SK-MEL-5 (cell line): ENCODE results near the gene MAIP1. TPM values are rescaled to one million over a fixed set of nuclear protein-coding genes. Genes with fewer than 3 reads are reported as not detected.

ENCODE experiments used
- DNase-seq: peaks from one replicate; pipeline ENCODE4 v3.0.0-alpha.2; 2016; ENCODE audit warnings: low read depth, low spot score
- in situ Hi-C: cut with HindIII; loops from 2 replicates; pipeline ENCODE4 v1.10.0; 2016; ENCODE audit warnings: low sequenced_read_pairs, high pct_unique_total_duplicates, low pct_unique_long_range_greater_than_20kb
- total RNA-seq: library from RNA; depleted of rRNA; stranded (reverse); fragments of >200 nt; shearing (Covaris generic); gene quantifications from 2 replicates; pipeline ENCODE4 v1.2.3, GENCODE V29; 2014

The MAIP1 gene
- total RNA-seq, 1 experiment from 2014 or later, result 37.4 TPM

GRCh38 chr2:199979832-199980628 is 24.6 kb downstream of the MAIP1 start:
- peak; percentile 79 for DNase-seq
- in situ Hi-C loops, result no loop called here

- in situ Hi-C loops, result no loop called here
Measured at GRCh38 chr2:199982126-199982843, 26.9 kb downstream of the MAIP1 start.

GRCh38 chr2:199983534-199983933 is 28.2 kb downstream of the MAIP1 start:
- no peak for DNase-seq
- in situ Hi-C loops, result no loop called here

More at GRCh38 chr2:199982126-199982843, 26.9 kb downstream of the MAIP1 start:
- no peak for DNase-seq

- in situ Hi-C loops, result no loop called here
Measured at GRCh38 chr2:199984159-199984558, 28.8 kb downstream of the MAIP1 start.

GRCh38 chr2:199984755-199985154 is 29.4 kb downstream of the MAIP1 start:
- DNase-seq, result no peak
- in situ Hi-C loops, result no loop called here

More at GRCh38 chr2:199984159-199984558, 28.8 kb downstream of the MAIP1 start:
- no peak for DNase-seq

GRCh38 chr2:199985625-199986207 is 30.3 kb downstream of the MAIP1 start:
- DNase-seq, result peak; percentile 86
- in situ Hi-C loops, result no loop called here

- in situ Hi-C loops, result no loop called here
Measured at GRCh38 chr2:199987586-199987985, 32.2 kb downstream of the MAIP1 start.

GRCh38 chr2:199988151-199988550 is 32.8 kb downstream of the MAIP1 start:
- in situ Hi-C loops, result no loop called here
- DNase-seq, result no peak

More at GRCh38 chr2:199987586-199987985, 32.2 kb downstream of the MAIP1 start:
- DNase-seq, result no peak

- no peak for DNase-seq
- in situ Hi-C loops, result no loop called here
Measured at GRCh38 chr2:199989822-199990221, 34.4 kb downstream of the MAIP1 start.

GRCh38 chr2:199991691-199992090 is 36.3 kb downstream of the MAIP1 start:
- no peak for DNase-seq
- in situ Hi-C loops, result no loop called here

- in situ Hi-C loops, result no loop called here
- DNase-seq, result no peak
Measured at GRCh38 chr2:199992296-199992695, 36.9 kb downstream of the MAIP1 start.

- no peak for DNase-seq
- in situ Hi-C loops, result no loop called here
Measured at GRCh38 chr2:199994371-199994770, 39.0 kb downstream of the MAIP1 start.

- DNase-seq, result no peak
- in situ Hi-C loops, result no loop called here
Measured at GRCh38 chr2:199994896-199995295, 39.5 kb downstream of the MAIP1 start.

- in situ Hi-C loops, result no loop called here
- DNase-seq, result no peak
Measured at GRCh38 chr2:199997296-199997695, 41.9 kb downstream of the MAIP1 start.

GRCh38 chr2:199999166-199999565 is 43.8 kb downstream of the MAIP1 start:
- in situ Hi-C loops, result no loop called here
- no peak for DNase-seq

- in situ Hi-C loops, result loop anchor here (25.0 kb wide), 1 partner anchor 287 kb away; no protein-coding TSS in a partner anchor
- peak; percentile 40 for DNase-seq
Measured at GRCh38 chr2:200000444-200001163, 45.2 kb downstream of the MAIP1 start.

GRCh38 chr2:200003444-200003843 is 48.1 kb downstream of the MAIP1 start:
- DNase-seq, result no peak
- in situ Hi-C loops, result loop anchor here (25.0 kb wide), 1 partner anchor 284 kb away; no protein-coding TSS in a partner anchor

- in situ Hi-C loops, result loop anchor here (25.0 kb wide), 1 partner anchor 282 kb away; no protein-coding TSS in a partner anchor
- DNase-seq, result no peak
Measured at GRCh38 chr2:200005675-200006074, 50.3 kb downstream of the MAIP1 start.
